H1 (cell line): ENCODE data around the gene EZH2. TPM values are rescaled to one million over a fixed set of nuclear protein-coding genes. Genes with fewer than 3 reads are reported as not detected.

Experiments used
- CTCF ChIA-PET: fragments of 300-600 bp; sonication (Branson Sonifier 250); formaldehyde crosslinking; loops from one replicate; lab custom pipeline; 2021; ENCODE audit not compliant: partially characterized antibody; lab: Charles Lee
- POLR2A ChIA-PET: fragments of 300-600 bp; sonication (Branson Sonifier 250); formaldehyde crosslinking; loops from one replicate; lab custom pipeline; 2021; ENCODE audit warnings: inconsistent platforms; ENCODE audit not compliant: partially characterized antibody; lab: Charles Lee
- DNase-seq, 2 experiments: peaks; one replicate each; pipeline versions ENCODE4 v3.0.0 to v3.0.0-alpha.2; 2010 to 2022; ENCODE audit warnings: low spot score in 2 of 2, low read depth in 1 of 2, mixed read lengths in 1 of 2
- FAIRE-seq: peaks from 2 replicates; lab custom pipeline; 2011; peaks lifted over from hg19 to GRCh38; lab: Jason Lieb, UNC
- H2AFZ ChIP-seq: 2 replicates; pipeline ENCODE4 v1.8.1; 2012; ENCODE audit warnings: low read length, inconsistent platforms
- H2AK5ac ChIP-seq: 2 replicates; pipeline ENCODE4 v1.6.1; 2013; ENCODE audit warnings: low read depth, low read length
- H2BK120ac ChIP-seq: replicated peaks from 2 replicates; pipeline ENCODE3; 2013; ENCODE audit warnings: low read depth, low read length, inconsistent platforms
- H2BK12ac ChIP-seq: 2 replicates; pipeline ENCODE4 v1.6.1; 2013; ENCODE audit warnings: low read depth, low read length
- H2BK15ac ChIP-seq: 2 replicates; pipeline ENCODE4 v1.6.1; 2013; ENCODE audit warnings: low read length
- H2BK20ac ChIP-seq: 2 replicates; pipeline ENCODE4 v1.6.1; 2013; ENCODE audit warnings: low read length
- H2BK5ac ChIP-seq: 2 replicates; pipeline ENCODE4 v1.6.1; 2013; ENCODE audit warnings: low read depth, low read length
- H3K14ac ChIP-seq: 2 replicates; pipeline ENCODE4 v1.6.1; 2013; ENCODE audit warnings: inconsistent platforms; ENCODE audit not compliant: insufficient read length
- H3K18ac ChIP-seq: 2 replicates; pipeline ENCODE4 v1.6.1; 2013; ENCODE audit warnings: low read length; ENCODE audit errors: extremely low read depth
- H3K23ac ChIP-seq: 2 replicates; pipeline ENCODE4 v1.6.1; 2013; ENCODE audit warnings: inconsistent platforms; ENCODE audit not compliant: insufficient read length
- H3K23me2 ChIP-seq: 2 replicates; pipeline ENCODE4 v1.6.1; 2013; ENCODE audit warnings: low read depth, low read length
- H3K27ac ChIP-seq: 2 replicates; pipeline ENCODE4 v1.6.1; 2011; ENCODE audit warnings: low read depth, low read length, inconsistent platforms
- H3K27me3 ChIP-seq, 4 experiments: replicated peaks in 1 of 4; 1 replicate in 1 of 4; 2 replicates in 3 of 4; pipeline versions ENCODE4 v1.6.1 to v1.8.1; 2011 to 2013; ENCODE audit warnings: low read length in 3 of 4, mild to moderate bottlenecking in 3 of 4, inconsistent platforms in 2 of 4, mixed read lengths in 2 of 4, moderate library complexity in 1 of 4; ENCODE audit not compliant: control insufficient read depth in 3 of 4, insufficient read depth in 3 of 4; ENCODE audit errors: extremely low read depth in 1 of 4
- H3K36me3 ChIP-seq, 4 experiments: 2 replicates each; pipeline versions ENCODE4 v1.6.1 to v1.8.1; 2011 to 2013; ENCODE audit warnings: mild to moderate bottlenecking in 4 of 4, low read length in 3 of 4, moderate library complexity in 2 of 4, control low read depth in 1 of 4, inconsistent platforms in 1 of 4; ENCODE audit not compliant: insufficient read depth in 4 of 4, control insufficient read depth in 2 of 4
- H3K4ac ChIP-seq: replicated peaks from 2 replicates; pipeline ENCODE3; 2013; ENCODE audit warnings: low read length, low read depth, mixed read lengths, inconsistent platforms; ENCODE audit not compliant: insufficient read length
- H3K4me1 ChIP-seq, 4 experiments: replicated peaks in 1 of 4; 1 replicate in 1 of 4; 2 replicates in 3 of 4; pipeline versions ENCODE4 v1.6.1 to v1.8.1; 2011 to 2013; ENCODE audit warnings: low read length in 3 of 4, inconsistent platforms in 2 of 4, mixed read lengths in 1 of 4; ENCODE audit not compliant: insufficient read depth in 4 of 4, control insufficient read depth in 3 of 4
- H3K4me2 ChIP-seq, 2 experiments: 2 replicates each; pipeline versions ENCODE4 v1.6.1 to v1.8.1; 2011 to 2013; ENCODE audit warnings: low read depth in 2 of 2, low read length in 2 of 2, control low read depth in 1 of 2, inconsistent platforms in 1 of 2, mild to moderate bottlenecking in 1 of 2; ENCODE audit not compliant: insufficient read depth in 1 of 2
- H3K4me3 ChIP-seq, 4 experiments: fragments of 200-600, 300-600 bp in 1 of 4; sonication (generic), shearing (Covaris generic), sonication (Bioruptor Twin) in 1 of 4; 2 replicates each; pipeline versions ENCODE4 v1.5.1 to v1.8.1; 2011 to 2016; ENCODE audit warnings: low read length in 4 of 4, low read depth in 3 of 4, control low read depth in 2 of 4, inconsistent platforms in 2 of 4, mild to moderate bottlenecking in 2 of 4, mixed read lengths in 1 of 4, moderate library complexity in 1 of 4; ENCODE audit not compliant: insufficient read depth in 2 of 4; ENCODE audit errors: extremely low read depth in 1 of 4
- H3K56ac ChIP-seq: replicated peaks from 2 replicates; pipeline ENCODE3; 2013; ENCODE audit warnings: low read depth, mild to moderate bottlenecking, mixed read lengths, low read length, inconsistent platforms; ENCODE audit not compliant: insufficient read length
- H3K79me1 ChIP-seq: 2 replicates; pipeline ENCODE4 v1.6.1; 2013; ENCODE audit warnings: low read depth, low read length, control low read depth
- H3K79me2 ChIP-seq, 2 experiments: 2 replicates each; pipeline versions ENCODE4 v1.6.1 to v1.8.1; 2012 to 2013; ENCODE audit warnings: low read length in 2 of 2, mild to moderate bottlenecking in 2 of 2, inconsistent platforms in 1 of 2; ENCODE audit not compliant: insufficient read depth in 2 of 2, control insufficient read depth in 1 of 2
- H3K9ac ChIP-seq, 4 experiments: replicated peaks in 1 of 4; 1 replicate in 1 of 4; 2 replicates in 3 of 4; pipeline versions ENCODE4 v1.6.1 to v1.8.1; 2011 to 2013; ENCODE audit warnings: low read depth in 3 of 4, low read length in 3 of 4, control low read depth in 2 of 4, mild to moderate bottlenecking in 2 of 4, moderate library complexity in 2 of 4, inconsistent platforms in 1 of 4; ENCODE audit errors: extremely low read depth in 1 of 4
- H3K9me3 ChIP-seq, 2 experiments: 2 replicates each; pipeline versions ENCODE4 v1.6.1 to v1.8.1; 2012 to 2013; ENCODE audit warnings: mild to moderate bottlenecking in 2 of 2, moderate library complexity in 2 of 2, control low read depth in 1 of 2, inconsistent platforms in 1 of 2, low read depth in 1 of 2, low read length in 1 of 2, mixed read lengths in 1 of 2; ENCODE audit not compliant: insufficient read depth in 2 of 2
- H4K20me1 ChIP-seq, 2 experiments: replicated peaks in 1 of 2; 2 replicates each; pipeline versions ENCODE3 to v1.8.1; 2011 to 2013; ENCODE audit warnings: inconsistent platforms in 2 of 2, low read length in 2 of 2, mild to moderate bottlenecking in 1 of 2; ENCODE audit not compliant: insufficient read depth in 2 of 2, control insufficient read depth in 1 of 2
- H4K5ac ChIP-seq: 2 replicates; pipeline ENCODE4 v1.6.1; 2013; ENCODE audit warnings: low read length, low read depth, mixed read lengths, inconsistent platforms; ENCODE audit not compliant: insufficient read length
- H4K8ac ChIP-seq: 2 replicates; pipeline ENCODE4 v1.8.0; 2013; ENCODE audit warnings: mild to moderate bottlenecking, moderate library complexity, low read length, inconsistent platforms; ENCODE audit not compliant: insufficient read depth; ENCODE audit errors: extremely low read depth
- H4K91ac ChIP-seq: replicated peaks from 2 replicates; pipeline ENCODE3; 2013; ENCODE audit warnings: low read length, mixed read lengths, inconsistent platforms; ENCODE audit not compliant: insufficient read length
- JUN ChIP-seq: IDR thresholded peaks from 2 replicates; pipeline ENCODE4 v1.6.1; 2011; ENCODE audit warnings: low read depth, mild to moderate bottlenecking, improper control_type of control experiment, low read length
- SIRT6 ChIP-seq: IDR thresholded peaks from one replicate; pipeline ENCODE4 v1.7.1; 2012; ENCODE audit warnings: low read length, inconsistent platforms
- WGBS, 2 experiments: shearing (Covaris generic) in 1 of 2; methylation state at CpG; one replicate each; pipeline versions ENCODE4 v1.1.6 to v1.1.7; 2013 to 2015; ENCODE audit warnings: low lambda C conversion rate in 2 of 2, mixed read lengths in 2 of 2, inconsistent platforms in 1 of 2, low coverage in 1 of 2, missing lambda C conversion rate in 1 of 2; ENCODE audit not compliant: insufficient replicate concordance in 2 of 2, insufficient coverage in 1 of 2, insufficient read length in 1 of 2; ENCODE audit errors: extremely low coverage in 1 of 2, missing lambda C conversion rate in 1 of 2; 5-methylcytosine and 5-hydroxymethylcytosine counted together
- polyA plus RNA-seq, 7 experiments: library from polyadenylated mRNA; depleted of rRNA in 3 of 7; stranded (reverse) in 5 of 7; unstranded in 2 of 7; fragments of >200 nt in 5 of 7; fragments of 200-250 nt in 2 of 7; gene quantifications; 1 replicate in 5 of 7; 2 replicates in 1 of 7; 4 replicates in 1 of 7; pipeline versions ENCODE4 v1.2.1 to v1.2.3, GENCODE V29; 2011 to 2013; ENCODE audit warnings: missing spikeins in 2 of 7, mixed read lengths in 2 of 7
- total RNA-seq: library from RNA; stranded (reverse); fragmentation: NEBNext Ultra II Directional; extraction: Animal tissue kit (Norgen Biotek cat#: 25700); gene quantifications from 2 replicates; pipeline ENCODE4 v1.2.1, GENCODE V29; 2021

The EZH2 gene
- total and polyA plus RNA-seq, 2 of the 8 experiments (the other 6 are each of a cell fraction or from before 2014, with no cell fraction given), result 28.9 to 49.0 TPM

- Histone ChIP-seq H3K27me3 (no peaks in the 10 kb centered on the region), H2BK15ac (no peak overlapping the region), H3K56ac (no peak overlapping the region), H3K9ac (no peak overlapping the region), H3K4me2 (no peak overlapping the region), H3K4ac (no peak overlapping the region), H3K14ac (no peak overlapping the region), H2BK12ac (no peak overlapping the region), H3K4me1 (peaks cover 2 to 8% (median 6%) of the 10 kb centered on the region in 4 experiments), H3K36me3 (no peaks in the 10 kb centered on the region), H4K8ac (no peak overlapping the region), H2BK20ac (no peak overlapping the region), H3K79me2 (no peaks in the 10 kb centered on the region), H2AK5ac (no peak overlapping the region), H3K4me3 (no peak overlapping the region), H3K23me2 (0 out of 2 replicates have a peak, but pooled peaks cover 2% of the 10 kb centered on the region), H3K79me1 (no peaks in the 10 kb centered on the region), H3K18ac (no peak overlapping the region), H3K9me3 (no peaks in the 10 kb centered on the region), H3K23ac (no peak overlapping the region), H2BK5ac (no peak overlapping the region), H3K27ac (no peak overlapping the region), H4K5ac (no peak overlapping the region), H2AFZ (no peak overlapping the region), H2BK120ac (no peak overlapping the region), H4K20me1 (no peaks in the 10 kb centered on the region), H4K91ac (no peak overlapping the region)
- 84% methylated on average over 5 of the region's 5 CpGs; no CpG with 5 or more reads in 1 of the 2 experiments for WGBS, 2 experiments
- no peak for FAIRE-seq
- DNase-seq, result no peak
- POLR2A ChIA-PET, result no interaction called here
- CTCF ChIA-PET, result interaction anchor here (1.4 to 1.5 kb wide), 2 partner anchors 22 to 32 kb away, joined by 3 to 4 read pairs; no protein-coding TSS in a partner anchor
- TF ChIP-seq JUN (no peak), SIRT6 (no peak)
Measured at GRCh38 chr7:148909568-148909967, 25.5 kb upstream of the EZH2 start.
